GM18502 (cell line): ENCODE measurements around the gene SREBF2.
"Not testable (repeated sequence)": the region's sequence is repeated elsewhere in the genome, so short reads cannot be mapped to it uniquely, and the experiment has no call there.

Experiments
- ATAC-seq: cut with Tn5 transposase; IDR thresholded peaks from one replicate; pipeline ENCODE4 v1.9.1; 2021; ENCODE audit warnings: mild to moderate bottlenecking; ENCODE audit not compliant: unreplicated experiment, poor library complexity

SREBF2 gene

GRCh38 chr22:41820447-41820846, 12.5 kb upstream of the SREBF2 start:
- ATAC-seq: no peak

- ATAC-seq: no peak
Observed at GRCh38 chr22:41821471-41822316, 11.2 kb upstream of the SREBF2 start.

GRCh38 chr22:41822317-41823057, 10.4 kb upstream of the SREBF2 start:
- no peak for ATAC-seq

- ATAC-seq: no peak
Observed at GRCh38 chr22:41823797-41824196, 9.1 kb upstream of the SREBF2 start.

GRCh38 chr22:41825376-41825775, 7.5 kb upstream of the SREBF2 start:
- ATAC-seq: no peak

- ATAC-seq: no peak
Observed at GRCh38 chr22:41826021-41826420, 6.9 kb upstream of the SREBF2 start.

GRCh38 chr22:41826430-41827383, 6.2 kb upstream of the SREBF2 start:
- no peak for ATAC-seq

- ATAC-seq: no peak
Observed at GRCh38 chr22:41827671-41828070, 5.2 kb upstream of the SREBF2 start.

GRCh38 chr22:41828516-41828915, 4.4 kb upstream of the SREBF2 start:
- ATAC-seq: no peak

- no peak for ATAC-seq
Observed at GRCh38 chr22:41830174-41830573, 2.7 kb upstream of the SREBF2 start.

- no peak for ATAC-seq
Observed at GRCh38 chr22:41831383-41831782, 1.5 kb upstream of the SREBF2 start.

GRCh38 chr22:41831828-41832552, 915 bp upstream of the SREBF2 start:
- peak; percentile 5 for ATAC-seq

- ATAC-seq: peak; percentile 11
Observed at GRCh38 chr22:41833369-41834004, 582 bp downstream of the SREBF2 start.

GRCh38 chr22:41834005-41834944, 1.4 kb downstream of the SREBF2 start:
- no peak for ATAC-seq

GRCh38 chr22:41835462-41835861, 2.6 kb downstream of the SREBF2 start:
- not testable (repeated sequence) for ATAC-seq

- no peak for ATAC-seq
Observed at GRCh38 chr22:41836551-41836950, 3.6 kb downstream of the SREBF2 start.

- ATAC-seq: no peak
Observed at GRCh38 chr22:41838842-41839618, 6.1 kb downstream of the SREBF2 start.

GRCh38 chr22:41840216-41840615, 7.3 kb downstream of the SREBF2 start:
- ATAC-seq: no peak
